Body of pancreas (tissue), 4 donors: ENCODE measurements around the gene CTAGE1.

Experiments used
- CTCF ChIP-seq, 7 experiments: fragments of 450-650 bp in 4 of 7; fragments of 200-600 bp in 3 of 7; sonication (generic) in 3 of 7; IDR thresholded peaks; one replicate each; pipeline ENCODE4 v1.5.1; 2016 to 2019; ENCODE audit warnings: antibody characterized with exemption in 7 of 7
- POLR2A ChIP-seq, 3 donors: fragments of 450-650 bp; IDR thresholded peaks; one replicate each; pipeline ENCODE4 v1.6.1; 2016; ENCODE audit warnings: antibody characterized with exemption in 3 of 3, mild to moderate bottlenecking in 2 of 3

- TF ChIP-seq POLR2A (IDR thresholded peaks at IDR 0.05) = peak in 1 of 3 donors; percentile 10
- peak in 1 of 7 experiments; percentile 19 for TF ChIP-seq CTCF (IDR thresholded peaks at IDR 0.05)
Observed at GRCh38 chr18:22427822-22428549, 10.3 kb upstream of the CTAGE1 start.
